ENCODE measurements around the gene PCBP2. TPM values are rescaled to one million over a fixed set of nuclear protein-coding genes. Genes with fewer than 3 reads are reported as not detected.
"Not testable (repeated sequence)": the region's sequence is repeated elsewhere in the genome, so short reads cannot be mapped to it uniquely, and the experiment has no call there.

Gene PCBP2
- total and polyA plus RNA-seq, 8 donors = 634 to 1,132 (median 1,042) TPM

DNA sequence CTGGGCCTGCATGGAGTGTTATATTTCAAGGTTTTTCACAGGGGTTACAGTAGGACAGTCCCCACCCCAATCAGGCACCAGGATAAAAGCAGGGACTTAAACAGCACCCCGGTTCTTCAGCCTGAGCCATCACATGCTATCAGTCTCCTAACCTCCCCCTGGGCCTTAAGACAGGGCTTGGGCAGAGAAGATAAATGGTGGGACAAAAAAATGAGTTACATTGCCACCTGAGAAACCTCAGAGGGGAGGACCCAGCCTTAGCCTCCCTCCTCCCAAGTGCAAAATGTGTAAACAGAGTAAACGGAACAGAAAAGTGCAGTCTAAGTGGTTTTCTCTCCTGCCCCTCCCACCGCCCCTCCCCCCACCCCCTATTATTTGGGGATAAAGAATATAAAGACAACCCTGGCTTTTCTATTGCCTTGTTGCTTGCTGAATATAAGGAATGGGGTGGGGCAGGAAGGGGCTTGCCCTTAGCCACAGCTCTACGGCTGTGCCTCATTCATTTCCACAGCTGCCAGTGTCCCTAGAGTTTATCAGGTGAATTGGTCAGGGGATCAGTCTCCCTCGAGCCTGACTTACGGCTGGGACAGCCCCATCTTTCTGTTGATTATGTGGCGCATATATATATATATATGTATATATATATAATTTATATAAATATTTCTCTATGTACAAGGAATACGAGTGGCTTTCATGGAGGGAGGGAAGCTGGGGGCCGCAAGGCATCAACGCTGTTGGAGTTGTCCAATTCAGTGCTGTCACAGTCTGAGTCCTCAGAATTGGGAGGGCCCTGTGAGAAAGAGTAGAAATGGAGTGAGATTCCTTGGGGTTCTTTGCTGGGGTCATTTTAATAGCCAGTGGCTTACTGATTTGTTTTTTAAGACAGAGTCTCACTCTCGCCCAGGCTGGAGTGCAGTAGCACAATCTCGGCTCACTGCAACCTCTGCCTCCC is 28.9 kb downstream of the PCBP2 start:
- ATAC-seq (no peak), DNase-seq (no peak)
- Histone ChIP-seq H3K9me3 (no peaks in the 10 kb centered on the region), H3K4me1 (peaks cover 0 to 29% of the 10 kb centered on the region in 2 donors), H3K27ac (no peak overlapping the region), H3K27me3 (no peaks in the 10 kb centered on the region), H3K4me3 (no peak overlapping the region), H3K36me3 (peaks cover 0 to 100% of the 10 kb centered on the region in 2 donors)
- TF ChIP-seq, protein P1, sequence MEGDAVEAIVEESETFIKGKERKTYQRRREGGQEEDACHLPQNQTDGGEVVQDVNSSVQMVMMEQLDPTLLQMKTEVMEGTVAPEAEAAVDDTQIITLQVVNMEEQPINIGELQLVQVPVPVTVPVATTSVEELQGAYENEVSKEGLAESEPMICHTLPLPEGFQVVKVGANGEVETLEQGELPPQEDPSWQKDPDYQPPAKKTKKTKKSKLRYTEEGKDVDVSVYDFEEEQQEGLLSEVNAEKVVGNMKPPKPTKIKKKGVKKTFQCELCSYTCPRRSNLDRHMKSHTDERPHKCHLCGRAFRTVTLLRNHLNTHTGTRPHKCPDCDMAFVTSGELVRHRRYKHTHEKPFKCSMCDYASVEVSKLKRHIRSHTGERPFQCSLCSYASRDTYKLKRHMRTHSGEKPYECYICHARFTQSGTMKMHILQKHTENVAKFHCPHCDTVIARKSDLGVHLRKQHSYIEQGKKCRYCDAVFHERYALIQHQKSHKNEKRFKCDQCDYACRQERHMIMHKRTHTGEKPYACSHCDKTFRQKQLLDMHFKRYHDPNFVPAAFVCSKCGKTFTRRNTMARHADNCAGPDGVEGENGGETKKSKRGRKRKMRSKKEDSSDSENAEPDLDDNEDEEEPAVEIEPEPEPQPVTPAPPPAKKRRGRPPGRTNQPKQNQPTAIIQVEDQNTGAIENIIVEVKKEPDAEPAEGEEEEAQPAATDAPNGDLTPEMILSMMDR (IDR thresholded peaks at IDR 0.05) = no peak
- intact Hi-C loops (cut with DNase I) = no loop called here

DNA sequence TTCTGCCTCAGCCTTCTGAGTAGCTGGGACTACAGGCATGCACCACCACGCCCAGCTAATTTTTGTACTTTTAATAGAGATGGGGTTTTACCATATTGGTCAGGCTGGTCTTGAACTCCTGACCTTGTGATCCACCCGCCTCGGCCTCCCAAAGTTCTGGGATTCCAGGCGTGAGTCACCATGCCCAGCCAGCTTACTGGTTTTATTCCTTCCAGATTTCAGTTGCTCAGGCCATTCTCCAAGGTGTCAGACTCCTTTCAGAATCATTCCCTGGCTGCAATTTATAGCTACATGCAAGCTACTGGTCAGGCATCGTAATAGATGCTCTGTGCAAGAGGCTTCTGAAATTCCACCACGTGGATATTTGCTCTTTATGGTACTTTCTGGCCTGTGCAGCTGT is 29.6 kb downstream of the PCBP2 start:
- H3K27ac ChIP-seq; intact Hi-C loops (cut with DNase I); H3K9me3 ChIP-seq; H3K4me3 ChIP-seq; DNase-seq; H3K27me3 ChIP-seq; ATAC-seq: not testable (repeated sequence)
- Histone ChIP-seq H3K36me3 (peaks cover 0 to 100% of the 10 kb centered on the region in 2 donors), H3K4me1 (peaks cover 0 to 28% of the 10 kb centered on the region in 2 donors)

DNA sequence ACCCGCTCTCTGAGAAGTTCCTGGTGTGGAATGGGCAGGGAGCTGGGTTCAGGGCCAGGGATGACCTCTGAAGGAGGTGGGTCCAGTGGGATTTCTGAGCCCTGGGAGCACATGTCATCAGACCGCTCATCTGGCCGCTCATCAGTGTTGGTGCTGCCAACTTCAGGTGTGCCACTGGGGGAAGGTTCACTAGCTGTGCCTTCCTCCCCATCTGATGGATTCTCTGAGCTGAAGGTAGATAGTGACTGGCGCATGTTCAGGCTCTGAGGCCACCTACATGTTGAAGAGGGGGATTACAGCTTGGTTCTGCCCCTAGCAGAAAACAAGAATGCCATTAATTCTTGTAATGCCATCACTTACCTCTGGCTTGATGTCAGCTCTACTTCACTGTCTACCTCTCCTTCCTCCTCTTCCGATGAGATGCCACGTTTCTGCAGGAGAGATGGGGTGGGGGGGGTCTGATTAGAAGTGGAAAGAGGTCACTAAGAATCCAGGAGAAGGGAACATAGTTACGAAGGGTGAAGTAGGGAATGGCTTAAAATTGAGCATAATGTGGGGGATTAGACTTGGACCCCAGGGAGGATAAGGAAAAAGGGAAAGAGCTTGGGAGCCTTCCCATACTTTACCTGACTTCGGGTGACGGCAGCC is 30.2 kb downstream of the PCBP2 start:
- Histone ChIP-seq H3K36me3 (peaks cover 0 to 100% of the 10 kb centered on the region in 2 donors), H3K27me3 (no peaks in the 10 kb centered on the region), H3K4me3 (no peak overlapping the region), H3K9me3 (no peaks in the 10 kb centered on the region), H3K27ac (no peak overlapping the region), H3K4me1 (peaks cover 0 to 25% of the 10 kb centered on the region in 2 donors)
- intact Hi-C loops (cut with DNase I) = no loop called here
- ATAC-seq (no peak), DNase-seq (no peak)
- TF ChIP-seq, protein P1 (IDR thresholded peaks at IDR 0.05) = no peak

DNA sequence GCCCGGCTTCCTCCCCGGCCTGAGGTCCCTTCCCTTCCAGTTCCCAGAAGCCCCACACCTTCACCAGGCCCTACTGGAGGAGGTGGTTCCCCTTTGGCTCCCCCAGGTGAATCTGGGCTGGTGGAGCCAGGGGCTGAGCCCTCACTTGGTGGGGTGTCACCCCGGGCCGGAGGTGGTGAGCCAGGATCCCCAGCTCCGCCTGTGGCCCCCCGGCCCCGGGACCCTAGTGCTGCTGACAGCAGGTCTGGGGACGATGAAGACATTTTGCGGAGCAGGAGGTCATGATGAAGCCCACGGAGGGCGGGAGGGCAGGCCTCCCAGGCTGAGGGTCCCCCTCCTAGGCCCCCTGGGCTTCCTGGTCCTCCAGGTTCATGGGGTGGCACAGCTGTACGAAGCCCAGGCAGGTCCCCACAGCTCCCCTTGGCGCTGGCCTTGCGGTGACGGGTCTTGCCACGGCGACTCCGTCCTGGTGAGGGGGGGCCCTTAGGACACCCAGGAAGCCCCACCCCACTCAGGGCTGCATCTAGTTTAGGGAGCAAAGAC is 30.8 kb downstream of the PCBP2 start:
- ATAC-seq = no peak
- Histone ChIP-seq H3K9me3 (no peaks in the 10 kb centered on the region), H3K4me1 (peaks cover 0 to 28% of the 10 kb centered on the region in 2 donors), H3K27ac (no peak overlapping the region), H3K4me3 (no peak overlapping the region), H3K27me3 (no peaks in the 10 kb centered on the region), H3K36me3 (peaks cover 0 to 100% of the 10 kb centered on the region in 2 donors)
- TF ChIP-seq, protein P1 (IDR thresholded peaks at IDR 0.05) = no peak
- no peak for DNase-seq
- intact Hi-C loops (cut with DNase I) = no loop called here

DNA sequence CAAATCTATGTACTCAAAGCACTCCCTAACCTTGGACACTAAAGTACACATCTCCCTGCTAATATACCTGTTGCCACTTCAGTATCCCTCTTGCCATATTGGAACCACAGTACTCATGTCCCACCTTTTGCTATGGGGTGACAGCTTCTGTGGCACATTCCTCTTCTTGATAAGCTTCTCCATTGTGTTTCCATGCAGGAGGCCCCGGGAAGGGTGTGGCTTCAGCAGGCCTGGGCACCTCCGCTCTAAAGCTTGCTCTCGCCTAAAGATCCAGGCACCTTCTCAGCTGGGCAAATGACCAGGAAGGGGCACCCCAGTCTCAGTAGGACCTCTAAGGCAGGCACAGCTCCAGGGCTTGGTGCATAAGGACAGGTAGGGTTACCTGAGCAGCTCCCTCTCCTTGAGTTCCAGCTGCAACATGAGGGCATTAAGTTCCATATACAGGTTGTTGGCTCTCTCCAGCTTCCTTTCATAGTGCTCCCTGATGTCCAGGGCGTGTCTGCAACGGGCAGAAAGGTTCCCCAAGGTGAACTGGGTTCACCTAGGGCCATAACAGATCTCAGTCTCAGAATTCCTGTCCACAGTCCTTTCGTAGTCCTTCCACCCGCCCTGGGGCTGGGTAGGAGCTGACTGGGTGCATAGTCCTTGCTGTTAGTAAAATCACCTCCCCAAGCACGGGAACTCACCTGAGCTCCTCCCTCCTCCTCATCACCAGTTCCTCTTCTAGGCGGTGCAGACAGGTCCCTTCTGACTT is 31.5 kb downstream of the PCBP2 start:
- ATAC-seq (no peak), DNase-seq (no peak)
- TF ChIP-seq, protein P1 (IDR thresholded peaks at IDR 0.05) = no peak
- peaks cover 0 to 95% of the 10 kb centered on the region in 2 donors for H3K36me3 ChIP-seq
- no peaks in the 10 kb centered on the region for H3K27me3 ChIP-seq
- H3K4me1 ChIP-seq = peaks cover 0 to 23% of the 10 kb centered on the region in 2 donors
- H3K9me3 ChIP-seq = no peaks in the 10 kb centered on the region
- intact Hi-C loops (cut with DNase I) = no loop called here
- H3K4me3 ChIP-seq = no peak overlapping the region
- peak overlapping the region in 1 of 2 donors; percentile 33 for H3K27ac ChIP-seq
